GM12878 (cell line): ENCODE results near the gene KCTD14. TPM values are rescaled to one million over a fixed set of nuclear protein-coding genes. Genes with fewer than 3 reads are reported as not detected.

Source experiments
- ATAC-seq: fragments of 200-7000 bp; cut with Tn5 transposase; 3 replicates; pipeline ENCODE4 v1.9.1; 2020; ENCODE audit warnings: mild to moderate bottlenecking, moderate library complexity
- BruUV-seq: library from RNA; stranded (reverse); fragments of 400-500 nt; replicated peaks from 2 replicates; lab custom pipeline; 2021; lab: Mats Ljungman, UMichigan
- CTCF ChIA-PET: fragments of 300-600 bp; sonication (Branson Sonifier 250); formaldehyde crosslinking; extraction: SDS; loops from one replicate; lab custom pipeline; 2021; ENCODE audit warnings: inconsistent platforms; lab: Yijun Ruan, JAX
- POLR2A ChIA-PET: fragments of 350-600 bp; formaldehyde crosslinking; extraction: SDS; loops from one replicate; lab custom pipeline; 2021; ENCODE audit warnings: inconsistent platforms; lab: Charles Lee
- RAD21 ChIA-PET: fragments of 300-600 bp; sonication (Branson Sonifier 250); formaldehyde crosslinking; loops from one replicate; lab custom pipeline; 2023; ENCODE audit warnings: antibody characterized with exemption; ENCODE audit not compliant: unreplicated experiment; lab: Charles Lee
- SMC1A ChIA-PET: fragments of 300-600 bp; sonication (Branson Sonifier 250); formaldehyde crosslinking; loops from one replicate; lab custom pipeline; 2023; ENCODE audit not compliant: unreplicated experiment, uncharacterized antibody; lab: Charles Lee
- DNase-seq: peaks from one replicate; pipeline ENCODE4 v3.0.0-alpha.2; 2011; ENCODE audit warnings: low read depth, low spot score
- FAIRE-seq: peaks from 3 replicates; lab custom pipeline; 2011; peaks lifted over from hg19 to GRCh38; lab: Jason Lieb, UNC
- H2AFZ ChIP-seq: 2 replicates; pipeline ENCODE4 v1.6.0; 2011; ENCODE audit warnings: low read depth, low read length, control low read depth; ENCODE audit not compliant: control insufficient read depth
- H3K27ac ChIP-seq: 2 replicates; pipeline ENCODE4 v1.5.1; 2011; ENCODE audit warnings: control low read depth; ENCODE audit not compliant: control insufficient read depth, insufficient read depth
- H3K27me3 ChIP-seq, 2 experiments: replicated peaks in 1 of 2; 2 replicates each; pipeline versions ENCODE4 v1.6.0 to v1.6.1; 2011; ENCODE audit warnings: low read length in 1 of 2; ENCODE audit not compliant: control insufficient read depth in 2 of 2, insufficient read depth in 2 of 2
- H3K36me3 ChIP-seq, 2 experiments: 2 replicates each; pipeline ENCODE4 v1.5.1; 2011; ENCODE audit warnings: low read length in 1 of 2; ENCODE audit not compliant: control insufficient read depth in 2 of 2, insufficient read depth in 2 of 2
- H3K4me1 ChIP-seq: 2 replicates; pipeline ENCODE4 v1.6.1; 2011; ENCODE audit warnings: mild to moderate bottlenecking, low read length, moderate library complexity, mixed read lengths; ENCODE audit not compliant: control insufficient read depth, insufficient read depth
- H3K4me2 ChIP-seq: 2 replicates; pipeline ENCODE4 v1.6.0; 2011; ENCODE audit warnings: control low read depth; ENCODE audit not compliant: control insufficient read depth, insufficient read depth
- H3K4me3 ChIP-seq: fragments of 200-600 bp; sonication (generic); 2 replicates; pipeline ENCODE4 v1.5.1; 2016
- H3K79me2 ChIP-seq: 2 replicates; pipeline ENCODE4 v1.6.0; 2011; ENCODE audit warnings: low read length; ENCODE audit not compliant: control insufficient read depth, insufficient read depth
- H3K9ac ChIP-seq: 2 replicates; pipeline ENCODE4 v1.8.0; 2011; ENCODE audit warnings: low read length, control low read depth, mixed read lengths; ENCODE audit not compliant: control insufficient read depth, insufficient read depth
- H3K9me3 ChIP-seq: replicated peaks from 3 replicates; pipeline ENCODE4 v1.5.1; 2011; ENCODE audit warnings: mild to moderate bottlenecking, low read length; ENCODE audit not compliant: control insufficient read depth, insufficient read depth
- H4K20me1 ChIP-seq: 2 replicates; pipeline ENCODE4 v1.6.0; 2011; ENCODE audit not compliant: control insufficient read depth, insufficient read depth
- ATF3 ChIP-seq: IDR thresholded peaks from 2 replicates; pipeline ENCODE4 v1.6.1; 2011; ENCODE audit warnings: low read depth, mild to moderate bottlenecking, low read length, moderate library complexity, borderline replicate concordance; ENCODE audit errors: extremely low read depth
- CBX3 ChIP-seq: fragments of 200-600 bp; sonication (generic); IDR thresholded peaks from 2 replicates; pipeline ENCODE4 v1.6.1; 2016; ENCODE audit warnings: low read depth, borderline replicate concordance
- CHD4 ChIP-seq: fragments of 200-600 bp; sonication (generic); IDR thresholded peaks from 2 replicates; pipeline ENCODE4 v1.6.1; 2016; ENCODE audit warnings: mild to moderate bottlenecking
- EZH2 ChIP-seq: IDR thresholded peaks from 2 replicates; pipeline ENCODE4 v1.6.1; 2012; ENCODE audit warnings: low read depth, mild to moderate bottlenecking, control low read depth, inconsistent platforms, low read length, borderline replicate concordance; ENCODE audit not compliant: control insufficient read depth
- IKZF1 ChIP-seq: fragments of 450-650 bp; conservative IDR thresholded peaks from 2 replicates; pipeline ENCODE4 v1.6.1; 2017; ENCODE audit warnings: antibody characterized with exemption, mild to moderate bottlenecking
- IRF4 ChIP-seq: IDR thresholded peaks from 2 replicates; pipeline ENCODE4 v1.6.1; 2011; ENCODE audit warnings: low read depth, low read length
- JUNB ChIP-seq: IDR thresholded peaks from 2 replicates; pipeline ENCODE4 v1.6.1; 2016; ENCODE audit warnings: antibody characterized with exemption, mild to moderate bottlenecking
- JUND ChIP-seq: IDR thresholded peaks from 2 replicates; pipeline ENCODE4 v1.6.1; 2012; ENCODE audit warnings: low read depth, mild to moderate bottlenecking, low read length, improper control_type of control experiment, moderate library complexity
- NFYB ChIP-seq: IDR thresholded peaks from 2 replicates; pipeline ENCODE4 v1.6.1; 2011; ENCODE audit warnings: low read depth, mild to moderate bottlenecking, low read length, improper control_type of control experiment, moderate library complexity; ENCODE audit not compliant: insufficient read depth
- SMARCA5 ChIP-seq: fragments of 450-650 bp; IDR thresholded peaks from 2 replicates; pipeline ENCODE4 v1.6.1; 2017; ENCODE audit warnings: mild to moderate bottlenecking
- STAT1 ChIP-seq: fragments of 450-650 bp; conservative IDR thresholded peaks from 2 replicates; pipeline ENCODE4 v1.6.1; 2014; ENCODE audit warnings: antibody characterized with exemption, mild to moderate bottlenecking
- WRNIP1 ChIP-seq: IDR thresholded peaks from 2 replicates; pipeline ENCODE4 v1.6.1; 2011; ENCODE audit warnings: low read depth, low read length, improper control_type of control experiment, borderline replicate concordance
- WGBS: methylation state at CpG from one replicate; pipeline ENCODE4 v1.1.6; 2016; ENCODE audit warnings: low lambda C conversion rate; ENCODE audit not compliant: insufficient replicate concordance, insufficient coverage; ENCODE audit errors: missing lambda C conversion rate; 5-methylcytosine and 5-hydroxymethylcytosine counted together
- in situ Hi-C: fragments of 300-500 bp; cut with MboI; formaldehyde crosslinking; loops from 9 replicates; pipeline ENCODE4 v1.14.3; 2018; ENCODE audit warnings: mixed read lengths
- intact Hi-C: fragments of 100-400 bp; cut with micrococcal nuclease; formaldehyde crosslinking; loops from one replicate; pipeline ENCODE4 v1.14.2; 2022; ENCODE audit not compliant: unreplicated experiment
- polyA plus RNA-seq, 11 experiments: library from polyadenylated mRNA; depleted of rRNA in 4 of 11; unstranded in 6 of 11; stranded (reverse) in 5 of 11; fragments of >200 nt; fragmentation: Nextera tagmentation in 4 of 11; fragmentation: Illumina TruSeq in 1 of 11; extraction: Ambion mirVana in 4 of 11; extraction: Trizol in 1 of 11; gene quantifications; 1 replicate in 1 of 11; 2 replicates in 10 of 11; pipeline versions ENCODE4 v1.2.1 to v1.2.3, GENCODE V29; 2011 to 2016; ENCODE audit warnings: inconsistent platforms in 2 of 11, missing spikeins in 2 of 11, low read depth in 1 of 11
- total RNA-seq, 4 experiments: library from RNA; depleted of rRNA in 3 of 4; stranded (reverse); fragments of >200 nt in 3 of 4; fragmentation: Illumina TruSeq in 1 of 4; extraction: Trizol in 1 of 4; gene quantifications; 2 replicates each; pipeline versions ENCODE4 v1.2.1 to v1.2.3, GENCODE V29; 2013 to 2021
- TF ChIP-seq, protein P1 (sequence below): fragments of 450-650 bp; IDR thresholded peaks from 2 replicates; pipeline ENCODE4 v1.6.1; 2017; ENCODE audit warnings: mild to moderate bottlenecking, moderate library complexity

KCTD14 gene
- total and polyA plus RNA-seq, 10 of the 15 experiments (the other 5 are each of a cell fraction or from before 2014, with no cell fraction given), result 0.11 to 0.63 (median 0.48) TPM

DNA sequence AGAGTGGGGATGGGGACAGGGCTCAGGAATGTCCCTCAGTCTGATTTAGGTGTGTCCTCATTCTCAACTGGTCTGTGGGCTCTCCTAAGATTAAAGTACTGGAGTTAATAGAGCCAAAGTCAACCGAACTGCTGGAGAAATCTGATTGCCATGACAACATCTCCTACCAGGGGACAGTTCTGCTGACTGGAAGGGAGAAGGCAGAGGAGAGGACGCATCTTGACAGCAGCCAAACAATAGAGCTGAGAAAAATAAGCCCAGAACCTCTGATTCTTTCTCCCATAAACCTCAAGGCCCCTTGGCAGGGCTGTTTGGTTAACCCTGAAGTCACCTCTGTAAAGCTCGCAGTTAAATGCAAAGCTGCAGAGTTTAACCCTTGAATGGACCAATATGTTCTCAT is 2.8 kb downstream of the KCTD14 start:
- ChIA-PET POLR2A (interaction anchor here (1.3 to 2.0 kb wide), 2 partner anchors 12 to 19 kb away, joined by 3 to 12 read pairs; no protein-coding TSS in a partner anchor), SMC1A (interaction anchor here (0.8 to 1.7 kb wide), 4 partner anchors 19 to 30 kb away, joined by 3 to 6 read pairs (median 3); partner anchors contain the start of gene INTS4), RAD21 (interaction anchor here (0.9 to 1.1 kb wide), 2 partner anchors 11 to 25 kb away, joined by 3 read pairs; partner anchors contain the start of gene INTS4), CTCF (interaction anchor here (1.0 to 2.0 kb wide), 5 partner anchors 11 to 26 kb away, joined by 3 to 10 read pairs (median 4); partner anchors contain the start of gene INTS4)
- Histone ChIP-seq H3K9ac (no peak overlapping the region), H3K27me3 (no peaks in the 10 kb centered on the region), H3K4me2 (no peak overlapping the region), H3K4me3 (no peak overlapping the region), H3K79me2 (no peaks in the 10 kb centered on the region), H4K20me1 (no peaks in the 10 kb centered on the region; the same call in 1 of the 2 replicates), H3K4me1 (peaks cover 7% of the 10 kb centered on the region), H3K9me3 (no peaks in the 10 kb centered on the region; the same call in 2 of the 3 replicates), H2AFZ (no peak overlapping the region), H3K36me3 (no peaks in the 10 kb centered on the region), H3K27ac (no peak overlapping the region)
- no peak for TF ChIP-seq NFYB
- no peak for TF ChIP-seq IRF4
- TF ChIP-seq, protein P1, sequence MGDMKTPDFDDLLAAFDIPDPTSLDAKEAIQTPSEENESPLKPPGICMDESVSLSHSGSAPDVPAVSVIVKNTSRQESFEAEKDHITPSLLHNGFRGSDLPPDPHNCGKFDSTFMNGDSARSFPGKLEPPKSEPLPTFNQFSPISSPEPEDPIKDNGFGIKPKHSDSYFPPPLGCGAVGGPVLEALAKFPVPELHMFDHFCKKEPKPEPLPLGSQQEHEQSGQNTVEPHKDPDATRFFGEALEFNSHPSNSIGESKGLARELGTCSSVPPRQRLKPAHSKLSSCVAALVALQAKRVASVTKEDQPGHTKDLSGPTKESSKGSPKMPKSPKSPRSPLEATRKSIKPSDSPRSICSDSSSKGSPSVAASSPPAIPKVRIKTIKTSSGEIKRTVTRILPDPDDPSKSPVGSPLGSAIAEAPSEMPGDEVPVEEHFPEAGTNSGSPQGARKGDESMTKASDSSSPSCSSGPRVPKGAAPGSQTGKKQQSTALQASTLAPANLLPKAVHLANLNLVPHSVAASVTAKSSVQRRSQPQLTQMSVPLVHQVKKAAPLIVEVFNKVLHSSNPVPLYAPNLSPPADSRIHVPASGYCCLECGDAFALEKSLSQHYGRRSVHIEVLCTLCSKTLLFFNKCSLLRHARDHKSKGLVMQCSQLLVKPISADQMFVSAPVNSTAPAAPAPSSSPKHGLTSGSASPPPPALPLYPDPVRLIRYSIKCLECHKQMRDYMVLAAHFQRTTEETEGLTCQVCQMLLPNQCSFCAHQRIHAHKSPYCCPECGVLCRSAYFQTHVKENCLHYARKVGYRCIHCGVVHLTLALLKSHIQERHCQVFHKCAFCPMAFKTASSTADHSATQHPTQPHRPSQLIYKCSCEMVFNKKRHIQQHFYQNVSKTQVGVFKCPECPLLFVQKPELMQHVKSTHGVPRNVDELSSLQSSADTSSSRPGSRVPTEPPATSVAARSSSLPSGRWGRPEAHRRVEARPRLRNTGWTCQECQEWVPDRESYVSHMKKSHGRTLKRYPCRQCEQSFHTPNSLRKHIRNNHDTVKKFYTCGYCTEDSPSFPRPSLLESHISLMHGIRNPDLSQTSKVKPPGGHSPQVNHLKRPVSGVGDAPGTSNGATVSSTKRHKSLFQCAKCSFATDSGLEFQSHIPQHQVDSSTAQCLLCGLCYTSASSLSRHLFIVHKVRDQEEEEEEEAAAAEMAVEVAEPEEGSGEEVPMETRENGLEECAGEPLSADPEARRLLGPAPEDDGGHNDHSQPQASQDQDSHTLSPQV, result no peak
- TF ChIP-seq SMARCA5, result no peak
- TF ChIP-seq EZH2, result no peak
- no peak for TF ChIP-seq WRNIP1
- no peak for TF ChIP-seq STAT1
- TF ChIP-seq JUNB, result no peak
- no peak for TF ChIP-seq CBX3
- no peak for TF ChIP-seq CHD4
- no peak for TF ChIP-seq ATF3
- TF ChIP-seq IKZF1, result no peak
- no peak for TF ChIP-seq JUND
- FAIRE-seq (no peak), ATAC-seq (no peak), DNase-seq (no peak)
- intact Hi-C loops (no loop called here), in situ Hi-C loops (no loop called here)
- WGBS, result 45% methylated on average over 3 of the region's 3 CpGs
- BruUV-seq, result TSS peak; percentile 36
